NCI-H748 treated with DMSO at 0.1 percent for 48 hours (cell line): ENCODE results near the gene PCK2.

Experiments
- DNase-seq: peaks from one replicate; lab custom pipeline; 2025; lab: John Stamatoyannopoulos, UW

Gene PCK2

DNA sequence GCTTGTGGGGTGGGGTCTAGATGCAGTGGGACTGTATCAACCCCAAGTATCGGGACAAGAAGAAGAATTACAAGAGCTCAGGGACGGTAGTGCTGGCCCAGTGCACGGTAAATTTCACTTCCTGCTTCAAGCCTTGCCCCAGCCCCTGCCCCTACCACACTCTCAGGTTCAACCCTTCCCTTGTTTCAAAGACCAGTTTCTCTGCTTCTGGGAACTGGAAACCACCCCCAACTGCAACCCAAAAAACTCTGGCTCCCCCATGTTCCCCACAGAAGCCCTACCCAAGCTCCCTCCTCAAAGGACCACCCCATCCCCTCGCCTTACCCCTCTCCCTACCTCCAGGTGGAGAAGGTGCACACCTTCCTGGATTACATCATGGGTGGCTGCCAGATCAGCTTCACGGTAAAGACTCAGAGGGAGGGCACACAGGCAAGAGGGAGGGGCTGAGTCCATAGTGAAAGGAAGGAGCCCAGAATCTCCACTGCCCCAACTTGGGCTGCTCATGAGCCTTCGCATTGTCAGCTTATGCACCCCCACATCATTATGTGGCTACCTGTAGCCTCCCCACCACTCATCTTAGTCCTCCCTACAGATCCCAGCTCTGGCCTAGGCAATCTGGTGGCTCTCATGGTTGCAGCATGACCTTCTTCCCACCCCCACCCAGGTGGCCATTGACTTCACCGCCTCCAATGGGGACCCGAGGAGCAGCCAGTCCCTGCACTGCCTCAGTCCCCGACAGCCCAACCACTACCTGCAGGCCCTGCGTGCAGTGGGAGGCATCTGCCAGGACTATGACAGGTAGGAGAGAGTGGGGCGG is 18.4 kb upstream of the PCK2 start:
- DNase-seq: no peak

DNA sequence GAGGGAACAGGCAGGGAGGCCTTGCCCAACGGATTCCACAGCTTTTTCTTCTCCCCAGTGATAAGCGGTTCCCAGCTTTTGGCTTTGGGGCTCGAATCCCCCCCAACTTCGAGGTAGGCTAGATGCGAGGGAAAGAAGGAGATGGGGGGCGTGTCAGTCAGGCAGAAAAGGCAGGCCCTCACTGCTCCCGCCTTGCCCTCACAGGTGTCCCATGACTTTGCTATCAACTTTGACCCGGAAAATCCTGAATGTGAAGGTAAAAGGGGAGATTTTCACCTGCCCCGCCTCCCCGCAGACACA is 17.9 kb upstream of the PCK2 start:
- no peak for DNase-seq

DNA sequence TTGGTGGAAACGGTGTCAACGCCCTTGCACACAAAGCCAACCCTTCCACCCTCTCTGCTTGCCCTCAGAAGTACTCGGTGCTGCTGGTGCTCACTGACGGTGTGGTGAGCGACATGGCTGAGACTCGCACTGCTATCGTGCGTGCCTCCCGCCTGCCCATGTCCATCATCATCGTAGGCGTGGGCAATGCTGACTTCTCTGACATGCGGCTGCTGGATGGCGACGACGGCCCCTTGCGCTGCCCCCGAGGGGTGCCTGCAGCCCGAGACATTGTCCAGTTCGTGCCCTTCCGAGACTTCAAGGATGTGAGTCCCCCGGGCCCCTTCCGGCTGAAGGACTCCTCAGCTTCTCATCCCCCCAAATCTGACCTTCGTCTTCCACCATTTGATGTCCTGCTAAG is 17.0 kb upstream of the PCK2 start:
- DNase-seq: no peak

DNA sequence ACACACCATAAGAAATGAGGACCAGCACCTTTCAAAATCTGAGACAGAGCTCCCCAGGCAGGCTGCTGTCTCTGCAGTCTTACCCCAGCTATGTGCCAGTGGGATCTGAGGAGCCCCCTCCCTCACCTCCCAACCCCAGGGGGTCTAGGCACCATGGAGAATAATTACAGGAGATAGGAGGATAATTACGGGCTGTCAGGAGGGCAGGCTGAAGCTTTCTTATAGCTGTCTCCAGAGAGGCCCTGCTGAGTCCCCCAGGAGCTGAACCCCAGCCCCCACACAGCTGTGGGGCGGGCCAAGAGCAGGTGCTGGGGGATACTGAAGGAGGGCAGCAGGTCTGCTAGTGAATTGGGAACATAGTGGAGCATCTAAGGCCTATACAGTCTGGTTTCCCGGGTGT is 16.0 kb upstream of the PCK2 start:
- no peak for DNase-seq

DNA sequence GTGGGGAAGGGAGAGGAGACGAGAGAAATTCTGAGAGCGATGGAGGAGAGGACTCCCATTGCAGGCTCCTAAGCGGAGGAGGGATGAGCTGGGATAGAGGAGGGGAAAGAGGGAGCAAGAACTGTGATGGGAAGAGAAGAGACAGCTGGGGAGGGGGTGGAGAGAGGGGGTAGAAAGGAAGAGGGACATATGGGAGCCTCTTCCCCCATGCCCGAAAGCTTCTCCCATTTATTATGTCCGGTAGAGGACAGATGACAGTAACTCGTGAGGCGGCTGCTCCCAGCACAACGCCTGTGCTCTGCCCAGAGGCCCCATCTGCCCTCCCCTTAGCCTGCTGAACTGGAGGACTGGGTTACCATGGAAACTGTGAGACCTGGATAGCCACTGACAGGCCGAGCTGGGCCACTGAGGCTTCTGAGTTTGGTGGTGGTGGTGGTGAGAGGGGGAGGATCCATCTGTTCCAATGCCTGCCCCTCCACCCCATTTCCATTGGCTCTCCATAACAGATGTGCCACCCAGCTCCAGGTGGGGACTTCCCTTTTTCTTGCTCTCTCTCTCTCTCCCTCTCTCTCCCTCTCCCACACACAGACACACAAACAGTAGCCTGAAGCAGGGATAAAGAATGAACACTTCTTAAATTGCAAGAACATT is 14.5 kb upstream of the PCK2 start:
- DNase-seq: no peak

DNA sequence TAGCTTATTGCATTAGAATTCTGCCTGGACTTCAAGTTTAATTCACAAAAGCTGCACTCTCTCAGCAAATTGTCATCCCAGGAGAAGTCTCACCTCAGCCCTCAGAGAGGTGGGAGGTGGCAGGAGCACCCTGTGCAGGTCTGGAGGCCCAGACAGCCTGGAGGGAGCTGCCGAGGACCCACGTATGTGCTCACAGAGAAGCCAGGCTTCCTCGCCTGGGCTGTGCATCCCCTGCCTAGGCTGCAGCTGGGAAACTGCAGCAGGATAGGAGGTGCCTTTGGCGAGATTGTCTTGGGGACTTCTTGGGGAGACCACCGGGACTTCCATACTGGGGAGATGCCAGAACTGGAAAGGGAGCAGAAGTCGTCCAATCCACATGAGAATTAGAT is 14.0 kb upstream of the PCK2 start:
- no peak for DNase-seq

DNA sequence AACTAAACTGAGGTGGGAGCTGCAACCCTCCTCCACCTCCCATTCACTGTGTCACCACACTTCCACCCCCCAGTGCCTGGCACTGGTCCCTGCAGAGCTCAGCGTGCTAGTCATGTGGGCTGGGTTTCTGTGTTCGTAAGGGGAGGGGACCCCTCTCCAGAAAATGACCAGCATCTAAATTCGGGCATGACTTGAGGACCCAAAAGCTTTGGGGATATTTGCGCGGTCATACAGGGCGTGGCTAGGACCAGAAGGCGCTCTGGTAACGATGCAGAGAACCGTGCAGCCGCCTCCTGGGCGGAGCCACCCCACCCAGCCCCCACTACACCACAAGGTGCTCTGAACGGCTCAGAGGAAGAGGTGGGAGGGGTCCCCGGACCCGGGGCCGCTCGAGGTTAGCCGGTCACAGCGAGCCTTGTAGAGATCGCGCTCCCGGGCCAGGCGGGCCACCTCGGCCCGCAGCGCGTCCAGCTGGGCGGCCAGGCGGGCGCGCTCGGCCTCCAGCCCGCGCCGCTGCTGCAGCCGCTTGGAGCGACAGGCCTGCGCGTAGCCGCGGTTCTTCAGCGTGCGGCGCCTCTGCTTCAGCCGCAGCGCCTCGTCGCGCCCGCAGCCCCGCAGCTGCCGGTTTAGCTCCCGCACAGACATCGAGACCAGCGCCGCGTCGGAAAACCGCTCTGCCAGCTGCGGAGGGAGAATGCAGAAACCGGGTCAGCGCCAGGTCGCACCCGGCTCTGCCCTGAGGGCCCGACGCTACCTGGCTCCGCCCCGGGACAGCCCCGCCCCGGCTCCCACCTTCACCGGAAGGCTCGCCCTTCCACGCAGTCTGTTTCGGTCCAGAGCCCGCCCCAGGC is 13.0 kb upstream of the PCK2 start:
- DNase-seq: peak; percentile 50

DNA sequence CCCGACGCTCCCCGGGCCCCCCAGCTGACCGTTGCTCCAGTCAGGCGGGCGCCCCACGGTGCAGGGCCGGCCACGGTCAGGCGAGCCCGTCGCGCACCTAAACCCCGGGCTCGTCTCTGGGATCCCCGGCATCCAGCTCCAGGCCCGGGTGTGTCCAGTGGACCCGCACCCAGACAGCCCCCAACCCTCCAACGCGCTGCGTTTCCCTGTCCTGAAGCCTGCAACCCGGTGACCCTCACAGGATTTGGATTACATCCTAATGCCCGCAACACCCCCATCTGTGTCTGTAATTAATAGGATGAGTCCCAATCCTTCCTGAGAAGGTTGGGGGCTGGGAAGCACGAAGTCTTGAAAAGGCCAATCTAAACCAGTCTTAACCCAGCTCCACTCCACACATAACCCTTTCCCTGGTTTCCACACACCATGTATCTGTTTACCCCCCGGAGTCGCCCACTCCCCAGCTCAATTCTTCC is 12.3 kb upstream of the PCK2 start:
- DNase-seq: no peak

DNA sequence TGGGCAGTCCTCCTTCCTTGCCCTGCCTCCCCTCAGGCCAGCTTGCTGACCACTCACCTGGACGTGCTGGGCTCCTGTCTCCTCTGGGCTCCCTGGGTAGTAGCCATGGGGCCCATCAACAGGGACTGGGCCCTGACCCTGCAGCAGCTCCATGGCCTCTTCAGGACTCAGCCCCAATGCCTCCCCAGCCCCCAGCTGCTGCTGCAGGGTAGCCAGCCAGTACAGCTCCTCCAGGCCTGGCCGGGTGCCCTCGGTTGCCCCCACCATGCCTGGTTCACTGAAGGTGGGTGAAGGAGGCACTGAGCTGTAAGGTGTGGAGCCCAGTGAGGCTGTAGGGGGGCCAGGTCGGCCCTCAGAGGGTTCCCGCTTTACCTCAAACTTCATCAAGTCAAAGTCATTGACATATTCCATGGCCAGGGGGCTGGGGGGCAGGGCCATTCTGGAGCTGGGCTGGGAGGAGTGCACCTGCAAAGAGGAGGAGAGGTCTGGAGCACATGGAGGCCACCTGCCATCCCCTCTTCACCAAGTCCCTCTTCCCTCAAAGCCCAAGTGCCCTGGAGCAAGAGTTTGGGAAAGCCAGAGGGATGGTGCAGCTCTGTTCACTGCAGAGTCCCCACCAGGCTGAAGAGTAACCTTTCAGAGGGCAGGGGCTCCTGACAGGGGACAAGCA is 11.6 kb upstream of the PCK2 start:
- no peak for DNase-seq

DNA sequence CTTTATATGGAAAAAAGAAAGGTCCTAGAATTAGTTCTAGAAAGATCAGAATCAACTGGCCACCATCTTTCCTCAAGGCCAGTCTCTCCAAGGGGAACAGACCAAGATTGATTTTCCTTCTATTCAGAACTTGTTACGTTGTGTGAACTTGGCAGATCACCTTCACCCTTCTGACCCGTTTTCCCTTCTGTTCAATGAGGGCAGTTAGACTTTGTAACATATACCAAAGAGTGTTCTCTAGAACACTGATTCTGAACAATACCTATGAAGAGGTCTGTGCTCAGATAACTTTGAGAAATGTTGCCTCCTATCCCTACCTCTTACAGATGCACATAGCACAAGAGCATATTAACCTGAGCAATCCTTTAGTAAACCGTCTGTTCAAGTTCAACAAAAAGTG is 10.6 kb upstream of the PCK2 start:
- DNase-seq: no peak

DNA sequence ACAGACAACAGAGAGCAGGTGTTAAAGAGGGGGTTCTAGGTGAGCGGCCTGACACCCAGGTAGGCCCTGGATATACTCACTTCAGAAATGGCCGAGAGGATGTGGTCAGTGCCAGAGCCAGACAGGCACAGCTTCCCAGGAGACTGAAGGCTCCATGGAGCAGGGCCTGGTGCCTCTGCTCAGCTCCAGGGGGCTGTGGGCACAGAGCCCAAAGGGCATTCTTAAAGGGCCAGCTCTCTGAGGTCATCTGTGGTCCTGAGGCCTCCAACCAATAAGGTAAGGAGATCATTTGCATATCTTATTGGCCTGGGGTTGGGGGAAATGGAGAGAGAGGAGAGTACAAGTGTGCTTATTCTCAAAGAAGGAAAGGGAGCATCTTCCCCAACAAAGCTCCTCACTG is 9.7 kb upstream of the PCK2 start:
- no peak for DNase-seq

DNA sequence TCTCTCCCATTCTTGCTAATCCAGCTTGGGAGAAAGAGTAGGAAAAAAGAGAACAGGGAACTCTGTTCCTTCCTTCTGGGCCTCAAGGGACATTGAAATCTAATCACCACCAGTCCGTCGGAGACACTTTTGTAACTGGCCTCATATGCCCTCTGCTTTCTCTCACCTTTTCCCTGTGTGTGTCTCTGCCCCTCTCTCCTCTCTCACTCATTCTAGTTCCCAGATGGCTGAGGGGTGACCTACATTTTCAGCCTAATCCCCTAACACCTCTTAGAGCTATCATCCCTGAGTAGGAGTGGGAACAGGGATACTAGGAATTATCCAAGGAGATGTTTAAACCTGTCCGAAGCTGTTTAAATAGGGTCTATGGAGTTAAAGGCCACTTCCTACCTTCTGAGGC is 8.9 kb upstream of the PCK2 start:
- DNase-seq: no peak

DNA sequence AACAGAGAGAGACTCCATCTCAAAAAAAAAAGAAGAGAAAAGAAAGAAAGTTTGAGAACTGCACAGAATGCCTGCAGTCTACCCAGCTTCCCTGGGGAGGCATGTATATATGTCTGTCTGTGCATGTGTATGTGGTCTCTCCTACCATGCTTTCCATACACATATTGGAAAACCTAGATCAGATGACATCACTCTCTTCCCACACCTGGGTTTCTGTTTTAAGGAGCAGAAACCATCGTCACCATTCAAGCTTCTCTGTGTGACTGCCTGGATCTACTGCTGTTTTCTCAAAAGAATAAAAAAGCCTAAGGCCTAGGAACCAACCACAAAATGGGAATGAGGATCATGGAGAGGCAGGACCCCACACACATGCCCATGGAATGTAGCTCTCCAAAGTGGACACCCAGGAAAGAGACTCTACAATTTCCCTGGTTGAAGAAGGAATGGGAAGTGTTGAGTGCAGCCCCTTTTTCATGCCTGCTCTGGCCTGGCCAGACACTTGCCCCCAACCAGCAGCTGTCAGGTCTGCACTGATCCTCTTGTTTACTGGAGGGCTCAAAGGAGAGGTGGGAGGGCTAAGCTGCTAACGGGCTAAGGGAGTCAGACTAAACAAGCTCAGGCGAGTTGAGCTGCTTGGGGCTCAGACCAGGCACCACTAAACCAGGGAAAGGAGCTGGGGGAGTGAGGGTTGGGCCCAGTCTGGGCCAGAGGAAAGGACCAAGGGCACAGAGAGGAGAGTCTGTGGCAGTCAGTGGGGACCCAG is 7.7 kb upstream of the PCK2 start:
- no peak for DNase-seq

DNA sequence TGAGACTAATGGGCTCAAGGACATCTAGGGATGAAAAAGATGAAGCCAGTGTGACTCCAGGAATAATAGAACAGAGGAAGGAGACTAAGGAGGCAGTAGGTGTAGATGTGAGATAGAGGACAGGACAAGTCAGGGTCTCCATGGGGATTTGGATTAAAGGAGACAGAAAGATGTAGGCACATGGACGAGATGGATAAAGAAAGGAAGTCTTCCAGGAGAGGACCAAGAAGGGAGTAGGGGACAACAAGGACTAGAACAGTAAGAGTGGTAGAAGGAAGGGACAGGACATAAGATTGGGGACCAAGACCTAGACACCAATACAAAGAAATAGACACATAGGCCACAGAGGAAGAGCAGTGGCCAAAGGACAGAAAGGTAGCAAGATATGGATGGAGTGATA is 7.1 kb upstream of the PCK2 start:
- no peak for DNase-seq

DNA sequence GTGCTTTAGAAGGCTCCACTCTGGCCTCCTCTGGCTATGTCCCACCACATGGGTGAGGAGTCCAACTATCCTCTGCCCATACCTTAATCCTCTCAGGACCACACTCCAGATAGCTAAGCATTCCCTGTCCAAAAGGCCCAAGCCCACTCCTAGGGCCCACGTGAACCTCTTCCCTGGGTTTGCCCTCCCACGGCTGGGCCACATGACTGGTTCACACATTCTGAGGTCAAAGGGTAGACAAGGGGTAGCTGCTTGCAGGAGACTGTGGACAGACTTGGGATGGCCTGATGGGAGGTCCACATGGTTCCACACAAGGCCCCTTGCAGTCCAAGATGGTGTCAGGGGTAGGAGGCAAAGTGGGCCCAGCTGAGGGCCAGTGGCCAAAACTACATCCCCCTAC is 6.0 kb upstream of the PCK2 start:
- no peak for DNase-seq

DNA sequence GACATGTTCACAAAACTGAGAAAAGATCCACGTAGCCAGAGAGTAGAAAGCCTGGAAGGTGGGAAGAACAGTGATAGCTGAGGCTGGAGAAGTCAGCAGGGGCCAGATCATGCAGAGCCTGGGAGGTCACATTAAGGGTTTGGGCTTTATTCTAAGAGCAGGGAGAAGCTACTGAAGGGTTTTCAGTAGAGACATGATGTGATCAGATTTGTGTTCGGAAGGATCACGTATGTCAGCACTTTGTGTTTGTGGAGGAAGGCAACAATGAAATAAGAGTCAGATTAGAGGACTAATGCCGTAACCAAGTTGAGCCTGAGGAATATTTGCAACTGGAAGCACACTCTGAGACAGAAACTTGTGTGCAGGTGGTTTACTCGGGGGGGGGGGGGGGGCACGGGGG is 4.2 kb upstream of the PCK2 start:
- DNase-seq: no peak

DNA sequence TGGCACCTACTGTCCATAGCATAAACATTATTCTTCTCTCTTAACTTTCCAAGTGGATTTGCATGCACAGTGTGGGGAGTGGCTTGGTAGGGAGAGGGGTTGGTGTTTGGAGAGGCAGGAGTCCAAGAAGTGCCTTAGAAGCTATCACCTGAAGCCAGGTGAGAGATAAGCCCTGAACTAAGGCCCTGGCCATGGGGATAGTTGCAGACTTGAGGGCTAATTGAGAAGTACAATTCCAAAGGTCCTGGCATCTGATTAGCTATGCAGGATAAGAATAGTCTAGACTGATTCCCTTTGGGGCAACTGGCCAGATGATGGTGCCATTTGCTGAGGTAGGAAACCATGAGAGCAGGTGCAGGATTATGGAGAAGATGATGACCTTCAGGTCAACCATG is 2.0 kb upstream of the PCK2 start:
- no peak for DNase-seq

DNA sequence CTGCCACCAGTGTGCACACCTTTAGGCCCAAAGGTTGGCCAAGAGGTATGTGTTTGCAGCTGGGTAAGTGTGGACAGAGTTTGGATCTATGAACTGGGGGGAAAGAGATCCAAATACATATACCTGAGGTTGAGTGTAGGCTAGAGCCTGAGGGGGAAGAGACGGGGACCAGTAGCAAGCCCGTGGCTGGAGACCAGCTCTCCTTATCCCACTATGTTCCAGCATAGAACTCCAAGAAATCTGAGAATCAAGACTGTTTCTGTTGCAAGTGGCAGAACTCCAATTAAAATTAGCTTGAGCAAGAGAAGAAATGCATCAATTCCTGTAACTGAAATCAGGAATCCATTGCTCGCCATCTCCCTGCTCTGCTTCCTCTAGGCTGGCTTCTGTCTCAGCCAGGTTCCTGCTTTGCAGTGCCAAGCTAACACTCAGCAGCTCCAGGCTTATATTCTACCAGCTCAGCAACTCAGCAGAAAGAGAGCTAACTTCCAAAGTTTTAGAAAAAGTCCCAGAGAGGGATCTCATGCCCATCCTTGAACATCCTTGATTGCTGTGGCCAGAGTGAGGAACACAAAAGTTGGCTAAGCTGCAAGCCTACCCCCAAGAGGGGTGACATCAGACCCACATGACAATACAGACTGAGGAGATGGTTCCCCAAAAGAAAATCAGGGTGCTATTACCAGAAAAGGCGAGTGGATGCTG is 1.5 kb upstream of the PCK2 start:
- no peak for DNase-seq

DNA sequence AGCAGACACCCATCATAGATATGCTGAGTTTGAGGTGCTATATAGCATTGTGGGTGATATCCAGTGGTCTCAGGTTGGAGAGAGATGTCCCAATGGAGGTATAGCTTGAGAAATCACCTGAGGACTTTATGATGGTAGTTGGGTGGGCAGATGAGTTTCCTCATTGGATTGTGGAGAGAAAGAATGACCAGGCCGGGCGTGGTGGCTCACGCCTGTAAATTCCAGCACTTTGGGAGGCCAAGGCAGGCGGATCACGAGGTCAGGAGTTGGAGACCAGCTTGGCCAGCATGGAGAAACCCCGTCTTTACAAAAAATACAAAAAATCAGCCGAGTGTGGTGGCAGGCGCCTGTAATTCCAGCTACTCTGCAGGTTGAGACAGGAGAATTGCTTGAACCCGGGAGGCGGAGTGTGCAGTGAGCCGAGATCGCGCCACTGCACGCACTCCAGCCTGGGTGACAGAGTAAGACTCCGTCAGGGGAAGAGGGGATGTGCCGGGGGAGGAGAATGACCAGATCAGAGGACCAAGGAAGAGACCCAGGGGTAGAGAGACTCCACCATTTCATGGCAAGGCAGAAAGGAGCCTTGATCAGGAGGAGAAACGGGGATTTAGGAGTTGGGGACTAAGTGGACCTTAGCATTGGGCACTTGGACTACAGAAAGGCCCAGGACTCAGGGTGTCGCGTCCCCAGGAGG is 757 bp upstream of the PCK2 start:
- no peak for DNase-seq

DNA sequence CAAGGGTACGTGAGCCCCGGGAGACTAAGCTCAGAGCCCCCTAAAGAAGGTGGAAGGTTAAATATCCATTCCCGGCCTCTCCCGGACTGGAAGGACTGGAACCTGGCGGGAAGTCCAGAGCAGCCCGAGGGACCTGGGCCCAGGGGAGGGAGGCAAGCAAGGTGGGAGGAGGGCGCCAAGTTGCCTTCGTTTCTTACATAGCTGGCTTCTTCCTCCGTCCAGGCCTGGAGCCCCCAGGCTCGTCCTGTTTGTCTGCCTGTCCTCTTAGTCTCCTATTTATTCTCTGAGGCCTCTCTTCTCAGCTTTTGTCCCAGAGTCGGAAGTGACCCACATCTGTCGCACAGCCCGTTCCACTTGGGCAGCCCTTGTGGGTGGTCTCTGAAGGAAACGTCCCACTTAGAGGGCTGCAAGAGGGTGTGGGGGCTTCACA is 745 bp downstream of the PCK2 start:
- no peak for DNase-seq
